Measurements from ENCODE around the gene GDF9. TPM values are rescaled to one million over a fixed set of nuclear protein-coding genes. Genes with fewer than 3 reads are reported as not detected.

GDF9 gene
- total RNA-seq, 1 experiment from 2014 or later = 0.42 TPM

DNA sequence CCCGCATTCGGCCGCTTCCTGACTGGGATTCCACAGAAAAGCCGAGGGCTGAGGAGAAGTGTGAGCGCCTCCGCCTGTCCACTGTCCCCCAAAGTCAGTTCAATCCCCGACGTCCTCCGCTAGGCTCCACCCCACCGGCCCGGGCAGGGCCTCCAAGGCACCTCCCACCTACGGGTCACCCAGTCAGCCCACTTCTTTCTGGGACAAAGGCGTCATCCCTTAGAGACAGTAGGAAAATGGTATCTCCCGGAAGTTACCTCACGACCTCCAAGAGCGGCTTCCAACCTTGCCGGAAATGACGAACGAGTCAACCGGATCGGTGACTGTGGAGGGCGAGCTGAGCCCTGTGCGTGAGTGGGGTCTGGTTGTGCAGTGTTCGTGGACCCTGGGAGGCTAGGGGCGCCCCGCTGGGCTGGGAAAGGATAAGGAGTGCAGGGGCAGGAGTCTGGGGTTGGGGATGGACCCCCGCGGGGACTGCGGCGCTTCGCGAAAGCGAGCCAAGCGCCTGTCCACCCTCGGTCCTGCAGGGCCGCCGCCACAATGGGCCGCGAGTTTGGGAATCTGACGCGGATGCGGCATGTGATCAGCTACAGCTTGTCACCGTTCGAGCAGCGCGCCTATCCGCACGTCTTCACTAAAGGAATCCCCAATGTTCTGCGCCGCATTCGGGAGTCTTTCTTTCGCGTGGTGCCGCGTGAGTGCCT, at the start of gene GDF9, which contains the start of gene UQCRQ (continued):
- TF ChIP-seq, protein P1, sequence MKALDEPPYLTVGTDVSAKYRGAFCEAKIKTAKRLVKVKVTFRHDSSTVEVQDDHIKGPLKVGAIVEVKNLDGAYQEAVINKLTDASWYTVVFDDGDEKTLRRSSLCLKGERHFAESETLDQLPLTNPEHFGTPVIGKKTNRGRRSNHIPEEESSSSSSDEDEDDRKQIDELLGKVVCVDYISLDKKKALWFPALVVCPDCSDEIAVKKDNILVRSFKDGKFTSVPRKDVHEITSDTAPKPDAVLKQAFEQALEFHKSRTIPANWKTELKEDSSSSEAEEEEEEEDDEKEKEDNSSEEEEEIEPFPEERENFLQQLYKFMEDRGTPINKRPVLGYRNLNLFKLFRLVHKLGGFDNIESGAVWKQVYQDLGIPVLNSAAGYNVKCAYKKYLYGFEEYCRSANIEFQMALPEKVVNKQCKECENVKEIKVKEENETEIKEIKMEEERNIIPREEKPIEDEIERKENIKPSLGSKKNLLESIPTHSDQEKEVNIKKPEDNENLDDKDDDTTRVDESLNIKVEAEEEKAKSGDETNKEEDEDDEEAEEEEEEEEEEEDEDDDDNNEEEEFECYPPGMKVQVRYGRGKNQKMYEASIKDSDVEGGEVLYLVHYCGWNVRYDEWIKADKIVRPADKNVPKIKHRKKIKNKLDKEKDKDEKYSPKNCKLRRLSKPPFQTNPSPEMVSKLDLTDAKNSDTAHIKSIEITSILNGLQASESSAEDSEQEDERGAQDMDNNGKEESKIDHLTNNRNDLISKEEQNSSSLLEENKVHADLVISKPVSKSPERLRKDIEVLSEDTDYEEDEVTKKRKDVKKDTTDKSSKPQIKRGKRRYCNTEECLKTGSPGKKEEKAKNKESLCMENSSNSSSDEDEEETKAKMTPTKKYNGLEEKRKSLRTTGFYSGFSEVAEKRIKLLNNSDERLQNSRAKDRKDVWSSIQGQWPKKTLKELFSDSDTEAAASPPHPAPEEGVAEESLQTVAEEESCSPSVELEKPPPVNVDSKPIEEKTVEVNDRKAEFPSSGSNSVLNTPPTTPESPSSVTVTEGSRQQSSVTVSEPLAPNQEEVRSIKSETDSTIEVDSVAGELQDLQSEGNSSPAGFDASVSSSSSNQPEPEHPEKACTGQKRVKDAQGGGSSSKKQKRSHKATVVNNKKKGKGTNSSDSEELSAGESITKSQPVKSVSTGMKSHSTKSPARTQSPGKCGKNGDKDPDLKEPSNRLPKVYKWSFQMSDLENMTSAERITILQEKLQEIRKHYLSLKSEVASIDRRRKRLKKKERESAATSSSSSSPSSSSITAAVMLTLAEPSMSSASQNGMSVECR (CRISPR knock-in tag; IDR thresholded peaks at IDR 0.05; ENCODE audit: borderline replicate concordance) = peak; percentile 44; the same call in 1 of the 2 replicates
- TF ChIP-seq ZNF671 (CRISPR knock-in tag; IDR thresholded peaks at IDR 0.05) (no peak), MYBL2 (CRISPR knock-in tag; IDR thresholded peaks at IDR 0.05) (no peak), SP1 (CRISPR knock-in tag; conservative IDR thresholded peaks at IDR 0.05) (peak; percentile 90), SOX15 (CRISPR knock-in tag; IDR thresholded peaks at IDR 0.05) (no peak), FOXJ3 (CRISPR knock-in tag; IDR thresholded peaks at IDR 0.05; ENCODE audit: borderline replicate concordance) (no peak), CREM (CRISPR knock-in tag; IDR thresholded peaks at IDR 0.05) (peak; percentile 96), KAT7 (CRISPR knock-in tag; IDR thresholded peaks at IDR 0.05; ENCODE audit: borderline replicate concordance) (peak; percentile 48; the same call in 1 of the 2 replicates), NFE2L1 (CRISPR knock-in tag; IDR thresholded peaks at IDR 0.05) (0 out of 2 replicates have a peak, but pooled peaks have one; percentile 37), FOXK1 (CRISPR knock-in tag; IDR thresholded peaks at IDR 0.05) (peak; percentile 67), GABPB1 (CRISPR knock-in tag; IDR thresholded peaks at IDR 0.05) (peak; percentile 81), ZBTB21 (CRISPR knock-in tag; IDR thresholded peaks at IDR 0.05; ENCODE audit: borderline replicate concordance) (peak; percentile 96), NFATC4 (CRISPR knock-in tag; IDR thresholded peaks at IDR 0.05) (no peak)
- TF ChIP-seq, protein P2, sequence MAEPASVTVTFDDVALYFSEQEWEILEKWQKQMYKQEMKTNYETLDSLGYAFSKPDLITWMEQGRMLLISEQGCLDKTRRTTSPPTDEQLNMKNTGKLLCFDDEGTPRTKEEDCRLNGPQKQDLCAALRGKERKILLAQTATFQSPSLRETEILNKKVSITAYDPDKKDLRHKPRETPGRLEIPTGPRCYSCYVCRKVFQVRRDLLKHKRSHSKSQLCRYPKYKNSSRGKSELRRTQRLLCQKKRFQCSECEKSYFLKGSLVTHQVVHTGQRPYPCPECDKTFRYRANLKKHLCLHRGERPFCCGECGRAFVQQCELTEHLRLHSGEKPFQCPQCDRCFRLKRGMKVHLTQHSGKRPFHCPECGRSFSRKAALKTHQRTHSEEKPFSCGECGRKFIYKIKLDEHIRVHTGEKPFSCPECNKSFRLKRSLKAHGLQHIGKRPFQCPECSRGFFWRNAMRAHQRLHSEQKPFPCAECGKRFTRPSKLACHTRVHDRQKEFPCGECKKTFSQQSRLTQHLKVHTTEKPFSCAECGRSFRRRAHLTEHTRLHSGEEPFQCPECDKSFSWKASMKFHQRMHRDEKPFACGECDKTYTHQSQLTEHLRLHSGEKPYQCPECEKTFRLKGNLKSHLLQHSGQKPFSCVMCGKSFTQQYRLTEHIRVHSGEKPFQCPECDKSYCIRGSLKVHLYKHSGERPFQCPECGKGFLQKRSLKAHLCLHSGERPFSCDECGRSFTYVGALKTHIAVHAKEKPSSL (CRISPR knock-in tag; conservative IDR thresholded peaks at IDR 0.05) = no peak
- TF ChIP-seq, protein P3, sequence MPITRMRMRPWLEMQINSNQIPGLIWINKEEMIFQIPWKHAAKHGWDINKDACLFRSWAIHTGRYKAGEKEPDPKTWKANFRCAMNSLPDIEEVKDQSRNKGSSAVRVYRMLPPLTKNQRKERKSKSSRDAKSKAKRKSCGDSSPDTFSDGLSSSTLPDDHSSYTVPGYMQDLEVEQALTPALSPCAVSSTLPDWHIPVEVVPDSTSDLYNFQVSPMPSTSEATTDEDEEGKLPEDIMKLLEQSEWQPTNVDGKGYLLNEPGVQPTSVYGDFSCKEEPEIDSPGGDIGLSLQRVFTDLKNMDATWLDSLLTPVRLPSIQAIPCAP (CRISPR knock-in tag; IDR thresholded peaks at IDR 0.05) = 0 out of 2 replicates have a peak, but pooled peaks have one; percentile 69
- TF ChIP-seq, protein P4, sequence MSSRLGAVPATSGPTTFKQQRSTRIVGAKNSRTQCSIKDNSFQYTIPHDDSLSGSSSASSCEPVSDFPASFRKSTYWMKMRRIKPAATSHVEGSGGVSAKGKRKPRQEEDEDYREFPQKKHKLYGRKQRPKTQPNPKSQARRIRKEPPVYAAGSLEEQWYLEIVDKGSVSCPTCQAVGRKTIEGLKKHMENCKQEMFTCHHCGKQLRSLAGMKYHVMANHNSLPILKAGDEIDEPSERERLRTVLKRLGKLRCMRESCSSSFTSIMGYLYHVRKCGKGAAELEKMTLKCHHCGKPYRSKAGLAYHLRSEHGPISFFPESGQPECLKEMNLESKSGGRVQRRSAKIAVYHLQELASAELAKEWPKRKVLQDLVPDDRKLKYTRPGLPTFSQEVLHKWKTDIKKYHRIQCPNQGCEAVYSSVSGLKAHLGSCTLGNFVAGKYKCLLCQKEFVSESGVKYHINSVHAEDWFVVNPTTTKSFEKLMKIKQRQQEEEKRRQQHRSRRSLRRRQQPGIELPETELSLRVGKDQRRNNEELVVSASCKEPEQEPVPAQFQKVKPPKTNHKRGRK (CRISPR knock-in tag; IDR thresholded peaks at IDR 0.05; ENCODE audit: borderline replicate concordance) = no peak
- TF ChIP-seq, protein P5, sequence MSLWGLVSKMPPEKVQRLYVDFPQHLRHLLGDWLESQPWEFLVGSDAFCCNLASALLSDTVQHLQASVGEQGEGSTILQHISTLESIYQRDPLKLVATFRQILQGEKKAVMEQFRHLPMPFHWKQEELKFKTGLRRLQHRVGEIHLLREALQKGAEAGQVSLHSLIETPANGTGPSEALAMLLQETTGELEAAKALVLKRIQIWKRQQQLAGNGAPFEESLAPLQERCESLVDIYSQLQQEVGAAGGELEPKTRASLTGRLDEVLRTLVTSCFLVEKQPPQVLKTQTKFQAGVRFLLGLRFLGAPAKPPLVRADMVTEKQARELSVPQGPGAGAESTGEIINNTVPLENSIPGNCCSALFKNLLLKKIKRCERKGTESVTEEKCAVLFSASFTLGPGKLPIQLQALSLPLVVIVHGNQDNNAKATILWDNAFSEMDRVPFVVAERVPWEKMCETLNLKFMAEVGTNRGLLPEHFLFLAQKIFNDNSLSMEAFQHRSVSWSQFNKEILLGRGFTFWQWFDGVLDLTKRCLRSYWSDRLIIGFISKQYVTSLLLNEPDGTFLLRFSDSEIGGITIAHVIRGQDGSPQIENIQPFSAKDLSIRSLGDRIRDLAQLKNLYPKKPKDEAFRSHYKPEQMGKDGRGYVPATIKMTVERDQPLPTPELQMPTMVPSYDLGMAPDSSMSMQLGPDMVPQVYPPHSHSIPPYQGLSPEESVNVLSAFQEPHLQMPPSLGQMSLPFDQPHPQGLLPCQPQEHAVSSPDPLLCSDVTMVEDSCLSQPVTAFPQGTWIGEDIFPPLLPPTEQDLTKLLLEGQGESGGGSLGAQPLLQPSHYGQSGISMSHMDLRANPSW (CRISPR knock-in tag; conservative IDR thresholded peaks at IDR 0.05; ENCODE audit: low read depth) = no peak
- TF ChIP-seq, protein P6, sequence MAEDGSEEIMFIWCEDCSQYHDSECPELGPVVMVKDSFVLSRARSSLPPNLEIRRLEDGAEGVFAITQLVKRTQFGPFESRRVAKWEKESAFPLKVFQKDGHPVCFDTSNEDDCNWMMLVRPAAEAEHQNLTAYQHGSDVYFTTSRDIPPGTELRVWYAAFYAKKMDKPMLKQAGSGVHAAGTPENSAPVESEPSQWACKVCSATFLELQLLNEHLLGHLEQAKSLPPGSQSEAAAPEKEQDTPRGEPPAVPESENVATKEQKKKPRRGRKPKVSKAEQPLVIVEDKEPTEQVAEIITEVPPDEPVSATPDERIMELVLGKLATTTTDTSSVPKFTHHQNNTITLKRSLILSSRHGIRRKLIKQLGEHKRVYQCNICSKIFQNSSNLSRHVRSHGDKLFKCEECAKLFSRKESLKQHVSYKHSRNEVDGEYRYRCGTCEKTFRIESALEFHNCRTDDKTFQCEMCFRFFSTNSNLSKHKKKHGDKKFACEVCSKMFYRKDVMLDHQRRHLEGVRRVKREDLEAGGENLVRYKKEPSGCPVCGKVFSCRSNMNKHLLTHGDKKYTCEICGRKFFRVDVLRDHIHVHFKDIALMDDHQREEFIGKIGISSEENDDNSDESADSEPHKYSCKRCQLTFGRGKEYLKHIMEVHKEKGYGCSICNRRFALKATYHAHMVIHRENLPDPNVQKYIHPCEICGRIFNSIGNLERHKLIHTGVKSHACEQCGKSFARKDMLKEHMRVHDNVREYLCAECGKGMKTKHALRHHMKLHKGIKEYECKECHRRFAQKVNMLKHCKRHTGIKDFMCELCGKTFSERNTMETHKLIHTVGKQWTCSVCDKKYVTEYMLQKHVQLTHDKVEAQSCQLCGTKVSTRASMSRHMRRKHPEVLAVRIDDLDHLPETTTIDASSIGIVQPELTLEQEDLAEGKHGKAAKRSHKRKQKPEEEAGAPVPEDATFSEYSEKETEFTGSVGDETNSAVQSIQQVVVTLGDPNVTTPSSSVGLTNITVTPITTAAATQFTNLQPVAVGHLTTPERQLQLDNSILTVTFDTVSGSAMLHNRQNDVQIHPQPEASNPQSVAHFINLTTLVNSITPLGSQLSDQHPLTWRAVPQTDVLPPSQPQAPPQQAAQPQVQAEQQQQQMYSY (CRISPR knock-in tag; IDR thresholded peaks at IDR 0.05) = no peak
- TF ChIP-seq, protein P7, sequence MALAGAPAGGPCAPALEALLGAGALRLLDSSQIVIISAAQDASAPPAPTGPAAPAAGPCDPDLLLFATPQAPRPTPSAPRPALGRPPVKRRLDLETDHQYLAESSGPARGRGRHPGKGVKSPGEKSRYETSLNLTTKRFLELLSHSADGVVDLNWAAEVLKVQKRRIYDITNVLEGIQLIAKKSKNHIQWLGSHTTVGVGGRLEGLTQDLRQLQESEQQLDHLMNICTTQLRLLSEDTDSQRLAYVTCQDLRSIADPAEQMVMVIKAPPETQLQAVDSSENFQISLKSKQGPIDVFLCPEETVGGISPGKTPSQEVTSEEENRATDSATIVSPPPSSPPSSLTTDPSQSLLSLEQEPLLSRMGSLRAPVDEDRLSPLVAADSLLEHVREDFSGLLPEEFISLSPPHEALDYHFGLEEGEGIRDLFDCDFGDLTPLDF (CRISPR knock-in tag; IDR thresholded peaks at IDR 0.05) = no peak
- TF ChIP-seq, protein P8, sequence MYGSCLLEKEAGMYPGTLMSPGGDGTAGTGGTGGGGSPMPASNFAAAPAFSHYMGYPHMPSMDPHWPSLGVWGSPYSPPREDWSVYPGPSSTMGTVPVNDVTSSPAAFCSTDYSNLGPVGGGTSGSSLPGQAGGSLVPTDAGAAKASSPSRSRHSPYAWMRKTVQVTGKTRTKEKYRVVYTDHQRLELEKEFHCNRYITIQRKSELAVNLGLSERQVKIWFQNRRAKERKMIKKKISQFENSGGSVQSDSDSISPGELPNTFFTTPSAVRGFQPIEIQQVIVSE (CRISPR knock-in tag; IDR thresholded peaks at IDR 0.05; ENCODE audit: borderline replicate concordance) = no peak
